GM18499 (cell line): ENCODE measurements around the gene NAT9.

Source experiments
- ATAC-seq: cut with Tn5 transposase; IDR thresholded peaks from one replicate; pipeline ENCODE4 v1.9.1; 2021; ENCODE audit warnings: moderate number of reproducible peaks; ENCODE audit not compliant: insufficient read depth, unreplicated experiment

The NAT9 gene

DNA sequence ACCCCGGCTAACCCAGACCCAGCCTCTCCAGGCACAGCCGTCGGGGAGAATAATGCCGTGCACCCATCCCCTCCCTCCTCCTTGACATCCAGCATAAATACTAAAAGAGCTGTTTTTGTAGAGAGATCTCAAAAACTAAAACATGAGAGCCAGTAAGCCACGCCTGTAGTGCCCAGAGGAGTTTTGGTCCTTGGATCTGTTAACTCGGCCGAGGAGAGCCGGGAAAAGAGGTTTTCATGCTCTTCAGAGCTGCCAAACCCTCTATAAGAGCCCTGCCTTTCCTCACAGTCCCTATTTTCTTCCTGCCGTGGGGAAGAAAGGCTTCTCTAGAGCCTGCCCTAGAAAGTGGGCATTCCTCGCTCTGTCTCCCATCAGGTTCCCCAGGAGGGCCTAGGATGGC lies 30.2 kb upstream of the NAT9 start:
- ATAC-seq: no peak

DNA sequence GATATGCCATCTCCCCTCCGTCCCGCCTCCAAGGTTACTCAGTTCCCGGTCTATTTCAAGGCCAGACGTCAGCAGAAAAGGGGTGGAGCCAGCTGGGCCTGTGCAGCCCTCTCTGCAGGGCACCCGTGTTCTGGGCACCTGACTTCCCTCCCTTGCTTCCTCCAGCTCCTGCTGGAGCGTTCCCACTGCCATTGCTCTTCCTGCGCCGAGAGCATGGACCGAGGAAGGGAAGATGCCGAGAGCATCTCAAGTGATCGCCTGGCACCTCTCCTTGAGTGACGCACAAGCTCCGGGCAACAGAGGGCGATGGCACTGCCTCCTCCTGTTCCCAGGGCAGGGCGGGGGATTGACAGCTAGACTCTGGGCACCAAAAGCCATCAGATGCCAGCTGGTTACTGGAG lies 29.4 kb upstream of the NAT9 start:
- no peak for ATAC-seq

DNA sequence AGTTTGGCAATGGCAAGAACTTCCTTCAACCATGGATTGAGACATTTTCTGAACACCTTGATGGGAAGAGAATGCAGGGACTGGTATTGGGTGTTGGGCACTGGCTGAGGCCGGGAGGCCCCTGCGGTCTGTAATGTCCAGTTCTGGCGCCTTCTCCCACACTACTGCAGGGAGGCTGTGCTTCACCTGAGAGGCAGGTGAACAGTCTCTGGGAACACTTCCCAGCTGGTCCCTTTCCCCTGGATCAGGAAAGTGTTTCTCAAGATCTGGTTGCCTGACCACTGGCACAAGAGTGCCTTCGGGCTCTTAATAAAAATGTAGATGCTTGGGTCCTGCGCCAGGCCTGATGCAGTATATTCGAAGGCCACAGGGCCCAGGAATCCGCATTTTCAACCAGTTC lies 28.5 kb upstream of the NAT9 start:
- no peak for ATAC-seq

DNA sequence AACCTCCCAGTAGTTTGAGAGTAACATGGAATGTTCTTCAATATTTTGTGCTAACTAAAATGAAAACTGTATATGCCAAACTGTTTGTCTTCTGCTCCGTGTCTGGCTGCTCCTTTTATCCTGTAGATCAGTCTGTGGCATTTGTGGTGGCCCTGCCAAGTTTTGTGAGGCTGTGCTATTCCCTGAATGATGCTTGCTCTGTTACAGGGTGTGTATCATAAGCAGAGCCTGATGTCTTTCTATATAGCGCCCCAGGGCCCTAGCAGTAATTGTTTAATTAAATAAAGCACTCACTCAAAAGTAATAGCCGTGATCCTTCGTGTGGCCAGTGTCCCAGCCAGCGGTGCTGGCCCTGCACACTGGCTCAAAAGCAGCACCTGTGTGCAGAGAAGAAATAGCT lies 27.8 kb upstream of the NAT9 start:
- ATAC-seq: no peak

DNA sequence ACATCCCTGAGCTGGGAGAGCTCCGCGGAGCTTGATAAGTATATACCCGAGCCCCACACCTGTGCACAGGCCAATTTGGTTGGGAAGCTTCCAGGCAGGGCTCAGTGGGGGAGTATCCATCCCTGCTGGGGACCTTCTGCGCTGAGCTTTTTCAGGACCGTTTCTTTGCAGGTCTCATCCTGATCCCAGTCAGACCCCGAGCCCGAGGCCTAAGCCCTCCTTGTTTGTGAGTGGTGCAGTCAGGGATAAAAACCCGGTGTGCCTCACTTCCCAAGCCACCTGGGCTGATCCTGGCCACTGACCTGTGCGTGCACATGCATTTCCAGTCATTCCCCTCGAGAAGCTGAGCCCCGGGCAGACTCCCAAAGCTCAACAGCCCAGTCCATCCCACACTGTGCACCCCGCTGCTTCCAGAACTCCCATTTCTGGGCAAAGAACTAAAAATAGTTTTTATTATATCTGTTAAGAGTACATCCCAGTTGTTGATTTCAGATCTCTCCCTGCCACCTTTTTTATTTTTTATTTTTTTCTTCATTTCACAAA lies 27.3 kb upstream of the NAT9 start:
- no peak for ATAC-seq

DNA sequence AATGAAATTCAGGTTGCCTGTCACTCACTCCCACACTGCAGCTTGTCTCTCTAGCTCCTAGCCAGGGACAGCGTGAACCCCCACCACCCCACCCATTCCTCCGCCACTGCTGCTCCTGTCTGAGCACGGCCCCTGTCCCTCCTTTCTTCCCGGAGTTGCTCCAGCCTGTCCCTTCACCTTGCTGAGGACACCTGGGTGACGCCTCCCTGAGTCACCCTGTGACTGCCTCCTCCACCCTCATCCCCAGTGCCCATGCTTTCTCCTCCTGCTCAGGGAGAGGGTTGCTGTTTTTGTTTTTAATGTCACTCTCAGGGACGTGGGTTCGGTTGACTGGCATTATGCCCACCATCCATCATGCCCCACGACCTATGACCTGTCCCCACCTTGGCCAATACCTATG lies 25.8 kb upstream of the NAT9 start:
- ATAC-seq: no peak

DNA sequence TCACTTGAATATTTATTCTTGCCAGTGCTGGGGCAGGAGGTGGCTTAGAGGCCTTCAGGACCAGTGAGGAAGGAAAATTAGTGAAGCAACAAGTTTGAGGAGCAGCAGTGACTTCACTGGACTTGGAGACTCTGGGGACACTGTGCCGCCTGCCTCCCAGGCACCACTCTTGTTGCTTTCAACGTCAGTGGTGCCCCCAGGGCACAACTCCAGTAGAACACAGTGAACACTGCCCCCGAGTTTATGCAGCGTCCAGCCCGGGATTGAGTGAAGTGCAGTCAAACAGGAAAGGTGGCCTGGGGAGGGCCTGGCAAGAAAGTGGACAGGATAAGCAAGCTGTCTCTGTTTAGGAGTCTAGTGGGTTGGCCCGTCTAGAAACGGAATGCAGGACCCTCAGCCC lies 24.4 kb upstream of the NAT9 start:
- ATAC-seq: no peak

DNA sequence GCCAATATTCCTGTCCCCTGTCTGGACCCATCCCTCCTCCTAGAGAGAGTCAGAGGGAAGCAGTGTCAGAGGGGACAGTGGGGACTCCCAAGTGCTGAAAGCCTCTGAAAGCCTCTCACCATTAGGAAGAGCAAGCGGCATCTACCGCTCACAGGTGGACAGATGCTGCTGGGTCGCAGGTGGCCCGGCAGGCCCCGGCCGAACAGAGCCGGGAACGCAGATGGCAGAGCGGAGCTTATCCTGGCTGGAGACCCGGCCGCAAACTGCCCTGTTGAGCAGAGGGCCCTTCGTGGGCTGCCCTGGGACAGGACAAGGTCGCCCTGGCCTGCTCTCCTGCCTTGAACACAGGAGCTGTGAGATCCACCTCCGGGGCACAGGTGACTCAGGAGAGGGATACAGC lies 23.0 kb upstream of the NAT9 start:
- ATAC-seq: no peak

DNA sequence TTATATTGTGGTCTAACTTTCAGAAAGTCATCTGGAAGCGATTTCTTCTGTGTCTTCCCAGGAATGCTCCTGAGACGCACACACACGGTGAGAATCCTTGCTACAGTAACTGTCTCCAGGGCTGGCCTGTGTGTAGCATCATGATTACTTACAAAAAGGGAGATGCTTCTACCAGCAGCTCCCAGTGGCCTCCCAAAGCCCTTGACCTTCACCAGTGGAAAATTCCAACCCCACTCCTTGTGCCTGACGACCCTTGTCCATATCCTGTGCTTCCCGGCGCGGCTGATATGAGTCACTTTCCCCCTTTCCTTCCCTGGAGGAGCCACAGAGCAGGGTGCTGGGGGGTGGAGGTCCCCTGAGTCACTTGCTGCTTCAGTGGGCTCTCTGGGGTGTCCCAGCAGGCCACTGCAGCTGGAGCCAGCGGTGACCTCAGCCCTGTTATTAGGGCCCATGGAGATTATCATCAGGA lies 22.1 kb upstream of the NAT9 start:
- ATAC-seq: no peak

DNA sequence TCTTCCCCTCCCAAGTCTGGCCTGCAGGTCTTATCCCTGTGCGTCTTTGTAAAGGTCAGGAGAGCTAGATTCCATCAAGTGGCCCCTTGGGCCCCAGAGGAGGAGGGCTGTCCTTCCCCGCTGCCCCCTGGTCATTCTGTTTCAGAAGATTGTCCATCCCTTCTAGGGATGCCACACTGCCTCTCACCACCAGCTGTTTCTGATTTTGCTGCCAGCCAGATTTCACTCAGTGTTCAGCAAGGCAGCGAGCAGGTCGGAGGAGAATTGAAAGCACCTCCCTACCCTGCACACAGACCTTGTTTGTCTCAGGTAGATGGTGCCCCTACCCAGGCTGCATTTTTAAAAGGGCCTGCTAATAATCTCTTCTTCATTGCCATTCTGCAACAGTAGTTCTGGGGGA lies 21.7 kb upstream of the NAT9 start:
- no peak for ATAC-seq

DNA sequence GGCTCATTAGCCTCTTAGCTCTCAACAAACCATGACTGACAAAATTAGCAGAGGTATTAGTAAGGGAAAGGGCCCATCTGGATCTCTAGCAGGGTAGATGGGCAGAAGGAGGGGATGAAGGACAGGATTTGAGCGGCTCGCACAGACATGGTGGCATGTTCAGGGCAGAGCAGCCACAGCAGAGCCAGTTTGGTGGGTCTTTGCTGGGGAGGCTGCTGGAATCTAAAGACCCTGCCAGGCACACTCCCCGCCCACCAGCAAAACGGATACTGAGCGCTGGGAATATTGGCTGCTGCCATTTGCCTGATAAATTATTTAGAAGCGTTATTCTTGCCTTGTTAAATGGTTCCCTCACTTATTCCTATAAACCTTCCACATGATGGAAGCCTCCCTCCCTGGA lies 20.7 kb upstream of the NAT9 start:
- ATAC-seq: no peak

DNA sequence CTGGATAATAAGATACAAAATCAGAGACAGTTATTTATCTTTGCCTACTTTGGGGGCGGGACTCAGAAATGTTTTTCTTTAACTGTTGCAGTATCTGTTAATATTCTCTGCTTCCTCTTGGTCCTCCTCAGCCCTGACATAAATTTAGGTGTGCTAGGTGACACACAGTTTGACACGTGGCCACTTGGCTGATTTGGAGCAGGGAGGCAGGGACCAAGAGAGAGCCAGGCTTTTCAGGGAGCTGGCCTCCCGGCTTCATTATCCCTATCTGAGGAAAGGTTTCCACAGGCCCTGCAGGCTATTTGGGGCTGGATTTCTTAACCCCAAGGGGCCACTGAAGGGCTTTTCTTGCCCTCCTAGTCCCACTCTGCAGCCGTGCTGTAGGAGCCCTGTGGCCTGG lies 20.1 kb upstream of the NAT9 start:
- ATAC-seq: no peak

DNA sequence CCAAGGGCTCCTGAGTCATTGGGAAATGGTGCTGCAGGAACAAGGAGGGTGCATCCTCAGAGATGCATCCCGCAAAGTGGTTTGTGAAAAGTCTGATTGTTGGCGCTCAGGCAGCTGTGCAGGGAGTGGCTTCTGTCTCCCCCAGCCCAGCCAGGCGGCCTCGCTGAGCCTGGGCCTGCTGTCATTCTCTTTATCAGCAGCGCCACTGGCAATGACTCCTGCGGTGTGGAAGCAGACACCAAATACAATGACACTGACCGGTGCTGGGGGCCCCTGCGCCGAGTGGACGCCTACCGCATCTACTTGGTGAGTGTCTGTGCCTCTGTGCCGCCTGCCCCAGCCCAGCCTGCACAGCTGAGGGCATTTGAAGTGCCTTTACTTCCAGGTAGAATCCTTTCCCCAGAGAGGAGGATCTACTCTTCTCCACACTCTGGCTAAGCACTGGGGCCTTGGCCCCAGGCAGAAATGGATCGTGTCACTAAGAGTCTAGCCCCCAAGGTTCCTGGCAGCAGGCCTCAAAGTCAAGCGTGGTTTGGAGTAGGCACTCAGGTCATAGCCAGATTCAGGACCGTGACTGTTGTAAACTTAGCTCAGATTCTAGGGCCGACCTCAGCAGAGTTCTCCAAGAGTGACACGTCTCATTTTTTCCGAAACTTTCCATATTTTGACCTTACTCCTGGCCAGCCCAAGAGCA lies 19.3 kb upstream of the NAT9 start:
- no peak for ATAC-seq

DNA sequence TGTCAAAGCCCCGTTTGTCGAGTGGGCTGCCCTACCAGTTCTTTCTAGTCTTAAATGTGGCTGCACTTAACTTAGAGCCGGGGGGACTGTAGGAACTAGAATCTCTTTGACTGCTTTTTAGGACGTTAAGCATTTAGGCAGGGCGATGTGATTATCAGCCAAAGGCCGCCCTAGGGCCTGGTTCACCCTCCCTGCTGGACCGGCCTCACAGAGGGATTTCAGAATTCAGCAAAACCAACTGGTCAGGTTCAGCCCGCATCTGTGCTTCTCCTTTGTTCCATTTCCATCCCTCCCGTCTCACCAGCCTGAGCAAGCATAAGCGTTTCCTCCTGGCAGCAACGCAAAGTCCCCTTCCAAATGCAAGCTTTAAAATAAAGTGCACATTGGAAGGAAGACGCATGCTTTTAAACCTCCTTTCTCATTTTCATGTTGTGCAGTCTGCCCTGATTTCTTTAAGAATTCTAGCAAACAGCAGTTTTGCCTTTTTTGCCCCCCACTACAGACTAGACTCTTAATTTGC lies 16.5 kb upstream of the NAT9 start:
- ATAC-seq: no peak

DNA sequence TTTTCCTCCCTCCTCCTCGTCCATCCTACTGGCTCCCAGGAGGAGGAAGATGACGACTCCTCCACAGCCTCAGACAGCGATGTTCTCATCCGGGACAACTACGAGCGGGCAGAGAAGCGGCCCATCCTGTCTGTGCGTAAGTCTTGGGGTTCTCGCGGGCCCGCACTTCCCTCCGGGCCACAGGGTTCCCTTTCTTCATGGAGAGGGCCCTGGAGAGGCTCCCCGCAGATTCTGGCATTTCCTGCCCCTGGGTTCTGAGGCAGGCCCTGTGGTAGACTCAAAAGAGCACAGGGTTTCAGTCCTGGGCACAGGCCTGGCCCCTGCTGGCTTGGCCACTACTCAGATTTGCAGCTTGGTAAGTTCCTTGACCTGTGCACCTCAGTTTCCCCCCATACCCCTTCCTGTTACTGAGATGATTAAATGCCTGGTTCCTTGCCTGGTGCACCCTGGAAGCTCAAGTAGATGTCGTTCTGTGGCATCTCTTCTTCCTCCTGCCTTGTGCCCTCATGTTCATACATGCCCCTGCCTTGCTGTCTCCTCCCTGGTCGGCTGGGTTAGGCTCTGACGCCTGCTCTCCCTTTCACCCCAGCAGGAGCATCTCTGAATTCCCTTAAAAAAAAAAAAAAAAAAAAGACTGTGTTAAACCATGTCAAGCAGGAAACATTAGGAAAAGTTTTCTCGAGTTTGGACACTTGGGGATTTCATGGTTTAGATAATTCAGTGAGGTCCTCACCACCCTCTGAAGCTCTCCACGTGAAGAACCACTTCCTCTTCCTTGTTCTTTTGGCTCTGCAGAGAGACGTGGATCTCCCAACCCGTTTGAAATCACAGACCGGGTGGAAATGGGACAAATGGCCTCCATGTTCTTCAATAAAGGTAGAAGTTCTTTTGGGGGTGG lies 14.3 kb upstream of the NAT9 start:
- no peak for ATAC-seq

DNA sequence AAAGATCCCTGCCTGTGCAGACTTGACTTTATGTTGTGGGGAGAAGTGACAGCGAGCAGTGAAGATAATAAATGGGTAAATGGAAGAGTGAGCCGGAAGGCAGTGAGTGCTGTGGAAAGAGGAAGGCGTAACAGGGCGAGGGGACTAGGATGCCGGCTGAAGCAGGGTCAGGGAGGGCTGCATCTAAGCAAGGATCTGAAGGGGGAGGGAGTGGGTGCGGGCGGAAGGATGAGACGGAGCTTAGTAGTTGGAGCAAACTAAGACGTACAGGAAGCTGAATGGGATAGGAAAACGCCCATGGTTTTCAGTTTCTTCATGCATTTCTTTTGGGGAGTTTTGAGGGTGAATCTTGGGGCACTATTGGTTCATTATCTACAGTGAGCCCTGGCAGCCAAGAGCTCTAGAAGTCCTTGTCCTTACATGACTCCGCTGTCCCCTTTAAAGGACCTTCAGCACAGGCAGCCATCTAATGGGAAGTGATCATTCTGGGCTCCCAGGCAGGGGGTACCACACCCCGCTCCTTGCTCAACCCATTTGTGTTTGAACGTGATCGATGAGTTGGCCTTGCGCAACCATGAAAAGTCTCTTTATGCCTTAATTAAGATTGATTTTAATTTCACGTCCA lies 10.4 kb upstream of the NAT9 start:
- ATAC-seq: no peak

DNA sequence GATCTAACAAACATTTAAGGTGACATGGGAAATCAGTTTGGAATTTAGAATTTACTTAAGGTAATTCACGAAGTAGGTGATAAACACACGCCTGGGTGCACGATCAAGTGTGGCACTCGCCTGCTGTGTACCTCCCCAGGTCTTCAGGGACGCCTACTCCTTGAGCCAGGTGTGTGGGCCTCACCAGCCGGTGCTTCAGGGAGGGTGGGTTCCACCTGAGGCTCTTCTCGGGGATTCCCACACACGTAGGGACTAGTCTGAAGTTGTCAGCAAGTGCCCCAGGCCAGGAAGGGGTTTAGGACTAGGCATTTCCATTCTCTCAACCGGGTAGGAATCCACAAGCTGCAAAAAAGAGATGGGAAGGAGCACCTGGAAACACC lies 9.8 kb upstream of the NAT9 start:
- ATAC-seq: no peak

DNA sequence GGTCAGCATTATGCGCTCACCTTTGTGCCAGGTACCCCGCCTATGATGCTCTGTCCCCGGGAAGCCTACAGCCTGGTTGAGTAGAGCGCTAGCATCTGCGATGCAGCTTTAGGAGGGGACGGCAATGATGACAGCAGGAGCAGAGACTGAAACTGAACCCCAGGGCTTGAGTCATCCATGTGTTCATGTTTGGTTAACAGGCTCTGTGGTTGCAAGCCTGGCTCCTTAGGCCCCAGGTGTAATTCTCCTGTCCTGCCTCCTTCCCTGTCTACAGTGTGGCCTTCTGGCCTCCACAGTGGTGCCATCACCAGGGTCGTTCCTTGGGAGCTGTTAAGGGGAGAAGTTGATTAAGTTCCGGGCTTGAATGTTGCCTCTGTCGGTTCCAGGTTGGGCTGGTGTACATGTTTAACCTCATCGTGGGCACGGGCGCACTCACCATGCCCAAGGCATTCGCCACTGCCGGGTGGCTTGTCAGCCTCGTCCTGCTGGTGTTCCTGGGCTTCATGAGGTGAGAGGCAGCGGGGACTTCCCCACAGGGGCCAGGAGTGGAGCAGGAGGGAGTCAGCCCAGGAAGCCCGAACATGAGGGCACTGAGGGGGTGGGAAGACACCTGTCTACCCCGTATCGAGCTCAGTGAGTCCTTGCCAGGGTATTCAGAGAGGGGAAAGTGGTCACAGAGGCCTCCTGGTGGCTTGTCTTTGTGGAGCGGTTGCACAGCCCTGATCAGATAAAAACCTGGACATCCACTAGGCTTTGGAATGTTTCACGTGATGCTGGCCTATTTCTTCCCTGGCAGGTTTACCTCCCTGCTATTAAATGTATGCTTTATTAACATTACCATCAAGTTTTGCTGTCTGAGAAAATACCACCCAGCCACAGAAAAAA lies 9.2 kb upstream of the NAT9 start:
- no peak for ATAC-seq

DNA sequence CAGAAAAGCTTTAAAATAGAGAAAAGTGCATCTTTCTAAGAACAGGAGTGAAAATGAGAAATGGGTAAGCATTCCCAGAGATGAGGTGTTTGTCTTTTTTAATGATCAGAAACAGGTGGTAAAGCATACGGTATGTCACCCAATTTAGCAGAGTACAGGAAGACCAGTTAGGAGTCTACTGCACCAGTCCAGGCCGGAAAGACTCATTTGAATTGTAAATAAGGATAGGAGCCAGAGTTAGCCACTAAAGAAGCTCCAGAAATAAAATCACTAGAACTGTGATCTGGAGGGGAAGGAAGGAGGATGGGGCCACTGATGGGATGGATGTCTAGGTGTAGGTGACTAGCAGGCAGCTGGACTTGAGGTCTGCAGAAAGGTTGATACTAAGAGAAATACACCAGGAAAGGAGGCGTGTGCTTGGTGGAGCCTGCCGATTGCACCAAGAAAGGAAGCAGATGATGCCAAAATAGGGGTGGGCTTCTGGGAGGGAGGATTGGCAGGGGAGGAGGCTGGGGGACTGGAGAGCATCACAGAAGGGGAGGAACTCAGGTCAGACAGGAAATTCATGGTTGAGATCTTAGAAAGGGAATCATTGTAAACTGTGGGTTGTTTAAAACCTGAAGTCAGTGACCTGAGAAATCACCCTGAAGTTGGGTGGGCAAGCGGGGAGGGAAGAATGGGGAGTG lies 8.1 kb upstream of the NAT9 start:
- ATAC-seq: no peak
